HEK293 (cell line): ENCODE data around the gene TLK1.

Source experiments
- CTCF ChIA-PET: fragments of 350-600 bp; formaldehyde crosslinking; extraction: SDS; loops from one replicate; lab custom pipeline; 2021; ENCODE audit warnings: antibody characterized with exemption; lab: Yijun Ruan, JAX
- POLR2A ChIA-PET: fragments of 300-600 bp; formaldehyde crosslinking; extraction: SDS; loops from one replicate; lab custom pipeline; 2020; ENCODE audit warnings: antibody characterized with exemption, inconsistent platforms; lab: Yijun Ruan, JAX
- H3K27ac ChIP-seq: fragments of 200-500 bp; sonication (Bioruptor generic); 2 replicates; pipeline ENCODE4 v1.5.1; 2014; ENCODE audit warnings: low read depth, low read length, control low read depth, inconsistent platforms; ENCODE audit errors: extremely low read depth
- H3K36me3 ChIP-seq, 2 experiments: fragments of 200-500 bp in 1 of 2; sonication (Bioruptor generic) in 1 of 2; 1 replicate in 1 of 2; 2 replicates in 1 of 2; pipeline ENCODE4 v1.5.1; 2014 to 2017; ENCODE audit warnings: inconsistent platforms in 2 of 2, low read length in 2 of 2; ENCODE audit not compliant: control insufficient read depth in 2 of 2, insufficient read depth in 1 of 2
- H3K4me1 ChIP-seq: fragments of 200-500 bp; sonication (Bioruptor generic); 2 replicates; pipeline ENCODE4 v1.5.1; 2014; ENCODE audit warnings: mild to moderate bottlenecking, low read length, inconsistent platforms; ENCODE audit not compliant: control insufficient read depth, insufficient read depth
- H3K4me3 ChIP-seq: 2 replicates; pipeline ENCODE4 v1.5.1; 2011; ENCODE audit warnings: low read depth, mild to moderate bottlenecking, control low read depth, low read length, moderate library complexity
- H3K9me3 ChIP-seq: fragments of 200-500 bp; sonication (Bioruptor generic); 2 replicates; pipeline ENCODE4 v1.5.1; 2014; ENCODE audit warnings: low read depth, low read length, inconsistent platforms; ENCODE audit not compliant: control insufficient read depth, insufficient read depth
- MYNN ChIP-seq: fragments of 450-650 bp; formaldehyde crosslinking; IDR thresholded peaks from 2 replicates; pipeline ENCODE4 v1.5.1; 2016; ENCODE audit warnings: missing biosample characterization, missing genetic modification characterization, borderline replicate concordance
- YY2 ChIP-seq: fragments of 450-650 bp; formaldehyde crosslinking; IDR thresholded peaks from 2 replicates; pipeline ENCODE4 v1.5.1; 2016; ENCODE audit warnings: missing biosample characterization, missing genetic modification characterization
- ZBTB21 ChIP-seq: fragments of 450-650 bp; formaldehyde crosslinking; IDR thresholded peaks from 2 replicates; pipeline ENCODE4 v1.5.1; 2017; ENCODE audit warnings: missing biosample characterization, missing genetic modification characterization
- ZFP3 ChIP-seq: fragments of 450-650 bp; formaldehyde crosslinking; IDR thresholded peaks from 2 replicates; pipeline ENCODE4 v1.5.1; 2016; ENCODE audit warnings: low read depth, missing biosample characterization, missing genetic modification characterization
- ZIC2 ChIP-seq: fragments of 450-650 bp; formaldehyde crosslinking; IDR thresholded peaks from 2 replicates; pipeline ENCODE4 v1.5.1; 2016; ENCODE audit warnings: missing biosample characterization, missing genetic modification characterization
- ZNF174 ChIP-seq: fragments of 450-650 bp; formaldehyde crosslinking; IDR thresholded peaks from 2 replicates; pipeline ENCODE4 v1.5.0; 2017; ENCODE audit warnings: missing biosample characterization, mild to moderate bottlenecking, missing genetic modification characterization
- ZNF184 ChIP-seq: fragments of 450-650 bp; IDR thresholded peaks from 2 replicates; pipeline ENCODE4 v1.5.1; 2018; ENCODE audit warnings: missing biosample characterization, mild to moderate bottlenecking, missing genetic modification characterization
- ZNF19 ChIP-seq: fragments of 450-650 bp; formaldehyde crosslinking; IDR thresholded peaks from 2 replicates; pipeline ENCODE4; 2016; ENCODE audit warnings: missing biosample characterization, missing genetic modification characterization, low read depth
- ZNF529 ChIP-seq: fragments of 450-650 bp; formaldehyde crosslinking; IDR thresholded peaks from 2 replicates; pipeline ENCODE4 v1.5.1; 2017; ENCODE audit warnings: missing genetic modification characterization, missing biosample characterization; ENCODE audit not compliant: insufficient replicate concordance
- ZNF555 ChIP-seq: fragments of 450-650 bp; formaldehyde crosslinking; conservative IDR thresholded peaks from 2 replicates; pipeline ENCODE4 v1.5.1; 2017; ENCODE audit warnings: missing biosample characterization, mild to moderate bottlenecking, missing genetic modification characterization, inconsistent platforms
- ZNF629 ChIP-seq: fragments of 450-650 bp; formaldehyde crosslinking; IDR thresholded peaks from 2 replicates; pipeline ENCODE4 v1.5.1; 2017; ENCODE audit warnings: missing biosample characterization, missing genetic modification characterization
- TF ChIP-seq, protein P1 (sequence below): fragments of 450-650 bp; formaldehyde crosslinking; IDR thresholded peaks from 2 replicates; pipeline ENCODE4 v1.5.1; 2017; ENCODE audit warnings: missing biosample characterization, missing genetic modification characterization
- TF ChIP-seq, protein P2 (sequence below): fragments of 450-650 bp; formaldehyde crosslinking; IDR thresholded peaks from 2 replicates; pipeline ENCODE4 v1.5.1; 2016; ENCODE audit warnings: missing biosample characterization, missing genetic modification characterization
- TF ChIP-seq, protein P3 (sequence below): fragments of 450-650 bp; formaldehyde crosslinking; IDR thresholded peaks from 2 replicates; pipeline ENCODE4 v1.5.1; 2016; ENCODE audit warnings: missing biosample characterization, missing genetic modification characterization
- TF ChIP-seq, protein P4 (sequence below): fragments of 450-650 bp; IDR thresholded peaks from 2 replicates; pipeline ENCODE4 v1.5.1; 2018; ENCODE audit warnings: missing biosample characterization, missing genetic modification characterization

The TLK1 gene

DNA sequence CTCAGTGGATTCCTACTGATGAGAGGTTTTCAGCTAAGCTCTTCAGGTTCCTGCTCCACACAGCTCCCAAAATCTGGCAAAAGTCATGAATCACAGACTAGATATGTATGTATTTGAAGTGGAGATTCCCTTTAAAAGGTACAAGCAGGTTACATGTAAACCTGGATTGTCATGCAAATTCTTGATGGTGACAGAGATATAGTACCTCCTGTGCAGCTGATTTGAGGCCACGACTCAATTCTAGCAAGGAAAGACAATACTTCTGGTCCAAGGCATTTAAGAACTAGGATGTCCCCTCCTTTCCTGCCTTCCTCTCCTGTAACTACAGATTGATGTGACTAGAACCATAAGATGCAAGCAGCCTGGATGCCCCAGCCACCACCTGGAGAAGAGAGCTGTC is 176.6 kb downstream of the TLK1 start:
- Histone ChIP-seq H3K36me3 (peaks cover 0 to 7% of the 10 kb centered on the region in 2 experiments; a peak in 1 of 3 replicates), H3K27ac (no peak overlapping the region), H3K4me3 (no peak overlapping the region)
- CTCF ChIA-PET, result interaction anchor here (0.5 to 0.6 kb wide), 2 partner anchors 12 to 115 kb away, joined by 3 to 4 read pairs; no protein-coding TSS in a partner anchor
- TF ChIP-seq, protein P1, sequence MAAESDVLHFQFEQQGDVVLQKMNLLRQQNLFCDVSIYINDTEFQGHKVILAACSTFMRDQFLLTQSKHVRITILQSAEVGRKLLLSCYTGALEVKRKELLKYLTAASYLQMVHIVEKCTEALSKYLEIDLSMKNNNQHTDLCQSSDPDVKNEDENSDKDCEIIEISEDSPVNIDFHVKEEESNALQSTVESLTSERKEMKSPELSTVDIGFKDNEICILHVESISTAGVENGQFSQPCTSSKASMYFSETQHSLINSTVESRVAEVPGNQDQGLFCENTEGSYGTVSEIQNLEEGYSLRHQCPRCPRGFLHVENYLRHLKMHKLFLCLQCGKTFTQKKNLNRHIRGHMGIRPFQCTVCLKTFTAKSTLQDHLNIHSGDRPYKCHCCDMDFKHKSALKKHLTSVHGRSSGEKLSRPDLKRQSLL (tag by site-specific recombination), result no peak
- TF ChIP-seq MYNN (no peak), ZNF174 (no peak), ZNF555 (no peak), ZFP3 (no peak)
- TF ChIP-seq, protein P2, sequence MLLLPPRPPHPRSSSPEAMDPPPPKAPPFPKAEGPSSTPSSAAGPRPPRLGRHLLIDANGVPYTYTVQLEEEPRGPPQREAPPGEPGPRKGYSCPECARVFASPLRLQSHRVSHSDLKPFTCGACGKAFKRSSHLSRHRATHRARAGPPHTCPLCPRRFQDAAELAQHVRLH (tag by site-specific recombination), result no peak
- TF ChIP-seq, protein P3, sequence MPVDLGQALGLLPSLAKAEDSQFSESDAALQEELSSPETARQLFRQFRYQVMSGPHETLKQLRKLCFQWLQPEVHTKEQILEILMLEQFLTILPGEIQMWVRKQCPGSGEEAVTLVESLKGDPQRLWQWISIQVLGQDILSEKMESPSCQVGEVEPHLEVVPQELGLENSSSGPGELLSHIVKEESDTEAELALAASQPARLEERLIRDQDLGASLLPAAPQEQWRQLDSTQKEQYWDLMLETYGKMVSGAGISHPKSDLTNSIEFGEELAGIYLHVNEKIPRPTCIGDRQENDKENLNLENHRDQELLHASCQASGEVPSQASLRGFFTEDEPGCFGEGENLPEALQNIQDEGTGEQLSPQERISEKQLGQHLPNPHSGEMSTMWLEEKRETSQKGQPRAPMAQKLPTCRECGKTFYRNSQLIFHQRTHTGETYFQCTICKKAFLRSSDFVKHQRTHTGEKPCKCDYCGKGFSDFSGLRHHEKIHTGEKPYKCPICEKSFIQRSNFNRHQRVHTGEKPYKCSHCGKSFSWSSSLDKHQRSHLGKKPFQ (tag by site-specific recombination), result no peak
- TF ChIP-seq, all 188 proteins: peak for 0
- H3K9me3 ChIP-seq, result no peaks in the 10 kb centered on the region
- H3K4me1 ChIP-seq, result no peaks in the 10 kb centered on the region
- POLR2A ChIA-PET, result no interaction called here

DNA sequence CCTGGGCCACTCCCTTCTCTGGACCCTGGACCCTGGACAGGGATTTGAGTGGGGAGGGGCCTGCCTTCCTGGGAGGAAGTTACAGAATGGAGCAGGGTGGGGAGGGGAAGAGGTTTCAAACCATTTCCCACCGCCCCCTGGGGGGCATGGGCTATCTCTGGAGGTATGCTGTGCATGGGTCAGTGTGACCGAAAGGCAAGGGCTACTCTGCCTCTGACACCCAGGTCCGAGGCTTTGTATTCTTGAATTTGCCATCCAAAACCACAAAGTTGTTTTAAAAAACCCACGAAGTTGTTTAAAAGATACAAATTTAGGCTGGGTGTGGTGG is 184.8 kb downstream of the TLK1 start:
- Histone ChIP-seq H3K36me3 (no peaks in the 10 kb centered on the region), H3K9me3 (no peaks in the 10 kb centered on the region), H3K27ac (no peak overlapping the region), H3K4me1 (no peaks in the 10 kb centered on the region; the same call in 1 of the 2 replicates), H3K4me3 (no peak overlapping the region)
- TF ChIP-seq ZNF19, result no peak
- TF ChIP-seq, protein P4, sequence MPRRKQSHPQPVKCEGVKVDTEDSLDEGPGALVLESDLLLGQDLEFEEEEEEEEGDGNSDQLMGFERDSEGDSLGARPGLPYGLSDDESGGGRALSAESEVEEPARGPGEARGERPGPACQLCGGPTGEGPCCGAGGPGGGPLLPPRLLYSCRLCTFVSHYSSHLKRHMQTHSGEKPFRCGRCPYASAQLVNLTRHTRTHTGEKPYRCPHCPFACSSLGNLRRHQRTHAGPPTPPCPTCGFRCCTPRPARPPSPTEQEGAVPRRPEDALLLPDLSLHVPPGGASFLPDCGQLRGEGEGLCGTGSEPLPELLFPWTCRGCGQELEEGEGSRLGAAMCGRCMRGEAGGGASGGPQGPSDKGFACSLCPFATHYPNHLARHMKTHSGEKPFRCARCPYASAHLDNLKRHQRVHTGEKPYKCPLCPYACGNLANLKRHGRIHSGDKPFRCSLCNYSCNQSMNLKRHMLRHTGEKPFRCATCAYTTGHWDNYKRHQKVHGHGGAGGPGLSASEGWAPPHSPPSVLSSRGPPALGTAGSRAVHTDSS (tag by site-specific recombination), result no peak
- TF ChIP-seq, protein P1 (tag by site-specific recombination), result no peak
- ChIA-PET POLR2A (no interaction called here), CTCF (interaction anchor here (1.9 kb wide), 1 partner anchor 111 kb away, joined by 15 read pairs; no protein-coding TSS in a partner anchor)

DNA sequence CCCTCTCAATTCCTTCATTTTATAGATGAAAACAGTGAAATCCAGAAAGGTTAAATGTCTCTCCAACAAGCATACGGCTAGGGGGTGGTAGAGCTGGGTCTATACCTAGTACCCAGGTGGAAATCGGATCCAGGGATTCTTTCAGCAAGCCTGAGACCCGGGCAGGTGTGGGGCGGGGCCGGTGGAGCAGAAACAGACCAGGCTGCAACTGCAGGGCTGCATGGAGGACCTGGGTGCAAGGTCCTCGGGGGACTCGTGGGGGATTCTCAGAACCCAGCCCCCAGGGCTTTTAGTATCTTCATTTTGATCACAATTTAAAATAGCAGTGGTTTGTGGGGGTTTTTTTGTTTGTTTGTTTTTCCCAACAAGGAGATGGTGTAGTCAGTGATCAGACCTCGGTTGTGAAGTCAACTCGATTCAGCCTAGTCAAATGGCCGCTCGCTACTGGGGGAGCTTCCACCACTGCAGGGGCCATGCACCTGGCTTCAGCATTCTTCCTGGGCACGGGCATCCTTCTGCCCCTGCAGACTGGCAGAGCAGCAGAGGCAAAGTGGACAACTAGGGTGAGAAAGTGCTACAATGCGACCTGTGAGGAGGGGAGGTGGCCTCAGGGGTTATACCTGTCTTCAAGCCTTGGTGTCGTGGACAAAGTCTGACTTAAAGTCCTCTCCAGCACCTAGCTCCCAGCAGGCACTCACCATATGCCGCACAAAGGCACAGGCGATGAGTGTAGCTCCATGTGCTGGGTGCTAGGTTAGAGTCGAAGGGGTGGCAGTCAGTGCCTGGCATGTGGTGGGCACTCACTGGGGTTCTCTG is 185.4 kb downstream of the TLK1 start:
- ChIA-PET POLR2A (interaction anchor here (0.6 kb wide), 1 partner anchor 98 kb away, joined by 3 read pairs; no protein-coding TSS in a partner anchor), CTCF (interaction anchor here (0.6 to 1.9 kb wide), 5 partner anchors 21 to 1138 kb away, joined by 3 to 15 read pairs (median 3); no protein-coding TSS in a partner anchor)
- no peak overlapping the region for H3K27ac ChIP-seq
- H3K4me3 ChIP-seq, result no peak overlapping the region
- H3K9me3 ChIP-seq, result no peaks in the 10 kb centered on the region
- no peaks in the 10 kb centered on the region; the same call in 1 of the 2 replicates for H3K4me1 ChIP-seq
- TF ChIP-seq ZBTB21 (tag by site-specific recombination) (no peak), ZNF184 (tag by site-specific recombination) (no peak), ZIC2 (no peak), ZNF529 (no peak), ZNF629 (tag by site-specific recombination) (no peak), YY2 (tag by site-specific recombination) (no peak)
- H3K36me3 ChIP-seq, result no peaks in the 10 kb centered on the region
